Endothelial cell of umbilical vein (primary cell): ENCODE results near the gene HK3.

Source experiments
- CTCF ChIP-seq, 2 donors: IDR thresholded peaks; 1 replicate in 1 of 2; 2 replicates in 1 of 2; pipeline ENCODE4 v1.5.1; 2011; ENCODE audit warnings: low read length in 2 of 2, mild to moderate bottlenecking in 2 of 2, moderate library complexity in 2 of 2, control low read depth in 1 of 2, inconsistent platforms in 1 of 2, low read depth in 1 of 2; ENCODE audit not compliant: insufficient read depth in 1 of 2; ENCODE audit errors: extremely low read depth in 1 of 2
- EZH2 ChIP-seq: IDR thresholded peaks from 2 replicates; pipeline ENCODE4 v1.6.1; 2012; ENCODE audit warnings: borderline replicate concordance, low read depth, mild to moderate bottlenecking, moderate library complexity, low read length, inconsistent platforms; ENCODE audit not compliant: severe bottlenecking
- MAX ChIP-seq: IDR thresholded peaks from 2 replicates; pipeline ENCODE4 v1.6.1; 2011; ENCODE audit not compliant: insufficient read depth, insufficient read length
- POLR2A ChIP-seq: IDR thresholded peaks from 2 replicates; pipeline ENCODE4 v1.6.1; 2012; ENCODE audit warnings: low read depth, mild to moderate bottlenecking, control low read depth, low read length
- POLR2AphosphoS5 ChIP-seq: IDR thresholded peaks from 2 replicates; pipeline ENCODE4 v1.6.1; 2012; ENCODE audit warnings: low read depth, mild to moderate bottlenecking, control low read depth, low read length, moderate library complexity; ENCODE audit not compliant: insufficient read depth

- TF ChIP-seq CTCF (IDR thresholded peaks at IDR 0.05; ENCODE audit: extremely low read depth in 1 of 2, insufficient read depth in 1 of 2, low read depth in 1 of 2, low read length in 2 of 2): no peak
- no peak for TF ChIP-seq POLR2A
- no peak for TF ChIP-seq POLR2AphosphoS5
- TF ChIP-seq EZH2: no peak
- TF ChIP-seq MAX: no peak
Measured at GRCh38 chr5:176883700-176884570, 15.2 kb downstream of the HK3 start.
